GM21576 (cell line): ENCODE measurements around the gene KIF21B.

Source experiments
- ATAC-seq: cut with Tn5 transposase; IDR thresholded peaks from one replicate; pipeline ENCODE4 v1.9.1; 2021; ENCODE audit warnings: mild to moderate bottlenecking, moderate library complexity; ENCODE audit not compliant: unreplicated experiment

Gene KIF21B

DNA sequence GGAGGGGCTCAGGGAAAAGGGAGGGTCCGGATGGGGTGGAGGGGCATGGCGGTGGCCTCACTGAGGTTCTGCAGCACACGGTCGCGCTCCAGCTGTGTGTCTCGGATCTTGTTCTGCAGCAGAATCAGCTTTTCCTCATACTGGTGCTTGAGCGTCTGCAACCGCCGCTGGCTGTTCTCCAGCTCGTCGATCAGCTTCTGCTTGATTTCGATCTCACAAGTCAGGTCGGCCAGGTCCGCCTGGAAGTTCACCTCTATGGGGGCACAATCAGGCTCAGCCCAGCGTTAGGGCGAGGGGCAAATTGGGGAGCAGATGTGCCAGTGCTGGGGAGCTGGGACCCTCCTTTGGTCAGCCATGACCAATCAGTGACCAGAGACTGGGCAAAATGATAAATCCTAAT, 25.2 kb downstream of the KIF21B start:
- no peak for ATAC-seq

DNA sequence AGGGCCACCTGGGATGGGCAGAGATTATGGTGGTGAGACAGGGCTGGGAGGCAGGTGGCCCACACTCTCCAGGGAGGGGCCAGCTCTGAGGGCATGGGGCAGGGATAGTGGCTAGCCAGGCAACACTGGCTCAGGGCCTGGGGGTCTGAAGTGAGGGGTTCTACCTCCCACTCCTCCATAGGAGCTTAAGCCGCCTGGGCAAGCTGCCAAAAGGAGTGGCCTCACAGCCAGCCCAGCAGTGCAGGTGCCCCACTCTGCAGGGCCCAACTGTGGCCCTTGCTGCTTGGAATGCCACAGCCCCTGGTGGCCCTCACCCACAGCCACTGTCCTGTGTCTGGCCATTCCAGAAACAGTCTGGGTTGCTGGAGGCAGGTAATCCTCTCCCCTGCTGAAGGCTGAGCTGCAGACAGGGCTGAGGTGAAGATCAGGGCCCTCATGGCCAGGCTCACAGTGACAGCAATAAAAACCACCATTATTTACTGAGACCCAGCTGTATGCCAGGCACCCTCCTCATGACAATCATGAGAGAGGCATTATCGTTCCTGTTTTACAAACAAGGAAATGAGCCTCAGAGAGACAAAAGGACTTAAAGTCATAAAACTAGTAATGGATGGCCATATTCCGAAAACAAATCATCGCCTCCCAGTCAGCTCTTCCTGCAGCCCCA, 31.0 kb downstream of the KIF21B start:
- ATAC-seq: no peak

DNA sequence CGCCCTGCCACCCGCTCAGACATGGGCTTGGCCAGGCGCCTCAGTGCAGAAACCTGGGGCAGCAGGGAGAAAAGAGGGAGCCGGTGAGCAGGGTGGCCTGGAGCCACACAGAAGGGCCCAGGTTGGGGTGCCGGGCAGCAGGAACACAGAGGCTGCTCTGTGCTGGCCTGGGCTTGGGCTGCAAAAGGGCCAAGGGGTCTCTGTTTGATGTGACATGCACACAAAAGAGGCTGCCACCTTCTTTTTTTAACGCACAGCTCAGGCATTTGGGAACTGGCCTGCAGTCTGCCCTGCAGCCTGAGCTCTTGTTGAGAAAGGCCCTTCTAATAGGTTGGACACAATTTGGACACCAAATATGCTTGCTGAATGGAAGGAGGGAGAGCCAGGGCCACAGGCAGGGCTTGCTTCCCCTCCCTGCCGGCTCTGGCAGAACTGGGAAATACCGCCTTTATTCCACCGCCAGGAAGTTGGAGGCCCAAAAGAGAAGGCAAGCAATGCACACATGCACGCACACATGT, 32.4 kb downstream of the KIF21B start:
- no peak for ATAC-seq

DNA sequence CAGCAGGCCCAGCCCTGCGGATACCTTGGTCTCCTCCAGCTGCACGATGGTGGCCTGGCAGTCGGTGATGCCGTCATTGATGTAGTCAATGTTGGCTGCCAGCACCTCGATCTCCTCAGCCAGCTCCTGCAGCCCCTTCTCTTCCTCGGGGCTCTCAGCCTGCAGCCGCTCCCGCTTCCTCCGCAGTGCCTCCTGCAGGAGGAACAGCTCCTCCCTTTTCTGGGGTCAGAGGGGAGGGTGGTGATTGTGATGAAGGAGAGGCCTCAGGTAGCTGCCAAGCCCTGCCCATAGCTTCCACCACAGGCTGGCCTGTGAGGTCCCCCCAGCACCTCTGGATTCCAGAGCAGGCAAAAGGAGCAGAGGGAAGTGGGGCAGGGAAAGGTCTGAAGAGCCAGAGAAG, 33.4 kb downstream of the KIF21B start:
- ATAC-seq: no peak

DNA sequence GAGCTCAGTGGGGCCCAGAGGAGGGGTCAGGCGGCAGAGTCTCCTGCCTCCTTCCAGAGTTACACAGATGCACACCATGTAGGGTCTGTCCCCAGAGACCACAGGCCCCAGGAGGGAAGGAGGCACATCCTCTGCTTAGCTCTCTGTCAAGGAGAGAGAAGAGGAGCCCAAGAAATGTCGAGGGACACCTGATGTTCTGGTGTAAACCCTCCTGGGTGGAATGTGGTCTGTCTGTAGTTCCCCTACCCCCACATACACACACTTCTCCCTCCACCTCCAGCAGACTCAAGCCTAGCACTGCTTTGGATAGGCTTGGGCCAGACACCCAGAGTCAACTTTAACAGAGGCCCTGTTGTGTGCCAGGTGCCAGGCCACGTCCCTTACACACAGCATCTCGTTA, 34.2 kb downstream of the KIF21B start:
- ATAC-seq: no peak

DNA sequence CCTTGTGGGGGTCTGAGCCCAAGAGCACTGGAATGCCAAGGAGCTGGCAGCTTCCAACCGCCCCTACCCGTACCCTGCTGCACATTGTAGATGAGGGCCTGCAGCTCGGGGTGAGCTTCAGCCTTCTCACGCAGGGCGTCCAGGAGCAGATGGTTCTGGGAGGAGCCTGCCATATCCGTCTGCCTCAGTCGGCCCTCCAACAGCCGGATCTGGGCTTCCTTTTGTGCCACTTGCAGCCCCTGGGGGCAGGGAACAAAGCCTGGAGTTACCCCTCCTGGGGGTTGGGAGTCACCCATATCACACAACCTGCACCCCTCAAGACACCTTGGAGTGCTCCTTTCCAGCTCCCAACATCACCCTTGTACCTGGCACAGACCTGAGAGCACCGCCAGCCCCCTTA, 34.8 kb downstream of the KIF21B start:
- ATAC-seq: no peak

DNA sequence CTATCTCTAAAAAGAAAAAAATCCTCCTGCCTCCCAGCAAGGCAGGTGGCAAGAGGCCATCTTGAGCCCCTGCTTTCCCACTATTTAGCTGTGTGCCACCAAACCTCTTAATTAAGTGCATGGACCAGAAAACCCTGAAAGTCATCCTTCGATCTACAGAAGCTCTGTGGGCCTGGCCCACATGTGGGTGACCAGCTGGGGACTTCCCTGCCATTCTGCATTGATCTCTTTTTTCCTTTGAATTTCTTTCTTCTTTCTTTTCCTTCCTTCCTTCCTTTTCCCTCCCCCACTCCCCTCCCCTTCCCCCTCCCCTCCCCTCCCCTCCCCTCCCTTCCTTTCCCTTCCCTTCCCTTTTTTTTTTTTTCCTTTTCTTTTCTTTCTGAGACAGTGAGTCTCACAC, 38.0 kb downstream of the KIF21B start:
- no peak for ATAC-seq

DNA sequence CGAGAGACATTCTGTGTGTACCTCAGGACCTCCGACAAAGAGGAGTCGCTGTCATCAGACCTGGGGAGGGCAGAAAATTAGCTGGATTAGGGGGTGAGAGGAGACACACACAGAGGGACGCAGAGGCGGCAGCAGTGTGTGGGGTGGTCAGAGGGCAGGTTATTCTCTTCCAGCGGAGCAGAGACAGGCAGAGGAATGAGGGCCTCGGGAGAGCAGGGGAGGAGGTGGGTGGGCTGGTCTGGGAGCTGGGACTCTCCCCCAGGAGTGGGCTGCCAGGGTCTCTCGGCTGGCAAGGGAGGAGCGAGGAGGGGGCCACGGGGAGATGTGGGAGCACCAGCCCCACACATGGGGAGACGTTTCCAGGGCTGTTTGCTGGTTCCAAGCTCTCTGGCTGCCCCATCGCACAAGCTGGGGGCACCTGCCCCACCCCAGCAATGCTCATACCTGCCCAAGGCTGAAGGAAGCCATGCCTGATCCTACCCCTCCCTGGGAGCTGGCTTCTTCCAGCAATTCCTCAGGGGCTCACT, 40.4 kb downstream of the KIF21B start:
- ATAC-seq: no peak

DNA sequence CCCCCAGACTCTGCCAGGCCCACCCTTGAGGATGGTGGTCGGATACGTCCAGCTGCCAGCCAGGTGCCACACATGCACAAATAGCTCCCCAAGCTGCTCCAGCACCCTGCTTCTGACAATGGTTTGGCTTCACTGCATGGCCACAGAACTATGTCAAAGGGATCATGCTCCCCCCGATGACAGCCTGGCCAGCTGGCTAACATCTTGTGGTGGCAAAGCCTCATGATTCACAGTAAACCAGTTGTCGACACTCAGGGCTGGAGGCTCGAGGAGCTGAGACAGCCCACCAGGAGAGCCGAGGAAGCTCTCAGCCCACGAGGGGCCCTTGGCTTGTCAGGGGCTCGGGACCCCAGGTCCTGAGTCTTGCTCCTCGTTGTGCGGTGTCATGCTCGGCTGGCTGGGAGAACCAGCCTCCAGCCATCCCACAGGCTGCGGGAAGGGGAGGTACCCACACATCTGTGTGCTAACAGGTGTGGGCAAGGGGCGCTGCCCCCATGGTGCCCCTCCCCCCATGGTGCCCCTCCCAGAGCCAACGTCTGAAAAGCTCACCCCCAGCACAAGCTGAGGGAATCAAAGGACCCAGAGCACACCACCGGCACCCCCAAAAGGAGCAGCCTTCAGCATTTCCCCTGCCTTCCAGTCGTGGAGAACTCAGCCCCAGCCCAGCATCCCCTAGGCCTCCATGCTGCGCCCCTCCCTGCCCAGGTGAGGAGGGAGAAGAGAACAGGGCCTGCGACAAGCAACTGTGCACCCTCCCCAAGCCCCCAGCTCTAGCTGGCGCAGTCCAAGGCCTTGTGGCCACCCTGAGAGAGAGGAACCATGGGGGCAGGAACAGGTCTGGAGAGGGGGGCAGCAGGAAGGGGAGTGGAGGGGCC, 41.2 kb downstream of the KIF21B start:
- no peak for ATAC-seq

DNA sequence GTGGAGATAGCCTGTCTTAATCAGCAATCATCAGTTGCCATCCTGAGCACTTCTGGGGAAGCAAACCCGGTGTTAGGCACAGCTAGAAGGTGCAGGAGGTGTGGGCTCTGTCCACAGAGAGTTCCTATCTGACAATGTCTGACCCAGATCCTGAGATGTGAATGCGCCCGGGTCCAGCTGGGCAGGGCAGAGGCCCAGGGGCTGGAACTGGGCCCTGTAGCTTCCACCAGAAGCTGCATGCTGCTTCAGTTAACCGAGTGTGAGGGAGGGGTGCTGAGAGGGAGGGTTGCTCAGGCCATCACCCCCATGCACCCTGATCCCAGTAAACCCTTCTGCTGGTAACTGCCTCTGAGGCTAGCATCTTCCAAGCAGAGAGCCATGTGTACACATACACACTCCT, 42.2 kb downstream of the KIF21B start:
- ATAC-seq: no peak

DNA sequence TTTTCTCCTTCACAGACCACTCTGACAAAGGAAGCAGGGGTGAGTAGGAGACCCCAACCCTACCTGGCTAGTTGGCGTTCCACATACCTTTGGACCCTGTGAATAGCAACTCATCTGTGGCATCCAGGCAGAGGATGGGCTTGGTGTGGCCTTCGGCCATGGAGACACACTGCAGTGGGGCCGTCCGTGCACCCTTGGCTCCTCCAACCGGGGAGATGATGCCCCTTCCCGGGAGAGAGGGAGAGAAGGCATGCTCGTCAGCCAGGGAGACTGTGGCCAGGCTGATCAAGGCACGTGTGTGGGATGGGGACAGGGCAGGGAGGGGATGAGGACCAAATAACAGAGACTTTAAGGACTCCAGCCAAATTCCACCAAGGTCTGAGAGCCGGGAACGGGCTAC, 42.6 kb downstream of the KIF21B start:
- no peak for ATAC-seq

DNA sequence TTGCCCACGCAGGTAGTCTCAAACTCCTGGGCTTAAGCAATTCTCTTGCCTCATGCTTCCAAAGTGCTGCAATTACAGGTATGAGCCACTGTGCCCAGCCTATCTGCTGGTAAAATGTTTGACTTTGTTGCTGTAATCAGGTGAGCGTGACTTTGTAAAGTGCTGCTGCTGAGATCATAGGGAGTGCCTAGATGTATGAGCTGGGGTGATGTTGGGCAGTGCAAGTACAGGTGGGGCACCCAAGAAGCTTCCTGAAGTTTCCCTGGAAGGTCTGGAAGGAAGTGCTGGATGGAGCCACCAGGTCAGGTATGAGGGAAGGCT, 43.1 kb downstream of the KIF21B start:
- no peak for ATAC-seq

DNA sequence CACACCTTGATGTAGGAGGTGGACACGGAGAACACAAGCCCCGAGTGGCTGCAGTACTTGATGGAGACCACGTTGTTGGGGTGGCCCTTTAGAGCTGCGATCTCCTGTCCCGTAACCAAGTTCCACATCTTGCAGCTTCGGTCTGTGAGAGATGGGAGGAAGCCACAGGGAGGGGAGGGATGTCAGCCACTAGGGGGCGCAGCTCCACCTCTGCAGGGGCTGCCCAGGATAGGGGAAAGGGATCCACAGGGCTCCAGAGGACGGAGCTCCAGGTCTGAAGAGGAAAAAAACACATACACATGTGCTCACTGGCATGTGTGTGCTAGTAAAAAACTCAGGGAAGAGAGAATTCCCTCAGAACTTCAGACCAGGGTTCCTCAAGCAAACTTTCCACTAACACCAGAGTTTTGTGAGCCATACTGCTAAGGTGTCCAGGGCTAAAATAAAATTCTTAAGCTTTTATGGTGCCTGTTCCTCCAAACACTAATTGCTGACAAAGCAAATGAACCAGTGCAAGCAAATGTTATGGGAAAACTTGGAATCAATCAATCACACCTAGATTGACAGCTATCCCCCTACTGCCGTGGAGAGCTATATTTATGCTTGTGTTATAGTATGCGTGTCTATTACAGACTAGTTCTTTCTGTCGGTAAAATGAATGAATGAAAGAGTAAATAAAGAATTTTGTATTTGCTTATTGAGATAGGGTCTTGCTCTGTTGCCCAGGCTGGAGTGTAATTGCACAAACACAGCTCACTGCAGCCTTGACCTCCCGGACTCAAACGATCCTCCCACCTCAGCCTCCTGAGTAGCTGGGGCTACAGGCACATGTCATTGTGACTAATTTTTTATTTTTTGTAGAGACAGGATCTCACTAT, 43.7 kb downstream of the KIF21B start:
- no peak for ATAC-seq

DNA sequence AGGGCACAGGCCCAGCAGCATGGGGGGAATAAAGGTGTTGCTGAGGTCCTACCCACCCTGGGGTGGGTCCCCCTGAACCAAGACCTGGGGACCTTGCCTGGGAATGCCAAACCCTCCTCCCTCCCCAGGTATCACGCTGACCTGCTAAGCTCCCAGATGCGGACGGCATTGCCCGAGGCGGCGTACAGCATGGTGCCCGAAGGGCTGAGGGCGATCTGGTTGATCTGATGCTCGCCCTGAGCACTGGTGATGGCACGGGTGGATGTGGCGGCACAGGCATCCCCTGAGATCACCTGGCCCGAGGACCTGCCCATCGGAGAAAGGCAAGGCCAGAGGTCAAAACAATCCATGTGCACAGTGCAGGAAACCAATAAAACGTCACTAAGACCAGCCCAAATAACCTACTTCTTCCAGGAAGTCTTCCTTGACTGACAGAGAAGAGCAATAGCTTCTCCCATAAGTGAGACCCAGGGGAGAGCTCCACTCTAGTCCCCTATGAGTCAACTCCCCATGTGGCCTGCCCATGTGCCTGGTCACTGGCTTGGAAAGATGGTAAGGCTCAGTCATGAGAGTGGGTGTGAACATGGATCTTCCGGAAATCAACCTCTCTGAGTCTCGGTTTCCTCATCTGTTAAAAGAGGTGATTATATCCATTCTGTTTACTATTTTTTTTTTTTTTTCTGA, 46.3 kb downstream of the KIF21B start:
- ATAC-seq: no peak

DNA sequence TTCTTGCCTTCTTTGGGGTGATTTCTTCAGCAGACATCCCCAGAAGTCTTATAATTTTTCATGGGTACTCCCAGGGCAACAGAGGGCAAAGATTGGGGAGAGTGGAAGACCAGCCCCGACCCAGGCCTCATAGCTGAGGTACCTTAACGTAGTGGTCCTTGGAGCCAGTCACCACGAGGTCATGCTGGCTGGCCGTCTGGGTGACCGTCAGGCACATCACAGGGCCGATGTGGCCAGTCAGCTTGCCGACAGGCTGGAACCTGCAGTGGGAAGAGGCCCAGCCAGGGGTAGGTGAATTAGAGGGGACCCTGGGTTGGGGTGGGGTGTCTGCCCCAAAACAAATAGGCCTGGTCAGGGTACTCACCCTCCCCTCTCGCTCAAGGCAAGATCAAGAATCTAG, 46.9 kb downstream of the KIF21B start:
- ATAC-seq: no peak

DNA sequence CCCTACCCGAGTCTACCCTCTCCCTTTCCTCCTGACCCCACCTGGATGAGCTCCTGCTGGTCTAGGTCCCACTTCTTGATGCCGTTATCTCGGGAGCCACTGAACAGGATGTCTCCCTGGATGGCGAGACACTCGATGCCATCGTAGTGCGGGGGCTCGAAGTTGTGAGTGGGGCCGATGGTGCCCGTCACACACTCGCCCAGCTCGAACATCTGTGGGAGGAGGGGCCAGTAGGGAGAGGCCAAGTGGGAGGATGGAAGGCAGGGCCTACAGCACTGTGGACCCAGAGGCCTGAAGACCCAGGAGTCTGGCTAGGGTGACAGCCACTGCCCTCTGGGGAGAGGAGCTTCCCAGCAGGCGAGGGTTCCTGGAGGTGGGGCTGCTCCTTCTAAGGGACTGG, 48.1 kb downstream of the KIF21B start:
- no peak for ATAC-seq

DNA sequence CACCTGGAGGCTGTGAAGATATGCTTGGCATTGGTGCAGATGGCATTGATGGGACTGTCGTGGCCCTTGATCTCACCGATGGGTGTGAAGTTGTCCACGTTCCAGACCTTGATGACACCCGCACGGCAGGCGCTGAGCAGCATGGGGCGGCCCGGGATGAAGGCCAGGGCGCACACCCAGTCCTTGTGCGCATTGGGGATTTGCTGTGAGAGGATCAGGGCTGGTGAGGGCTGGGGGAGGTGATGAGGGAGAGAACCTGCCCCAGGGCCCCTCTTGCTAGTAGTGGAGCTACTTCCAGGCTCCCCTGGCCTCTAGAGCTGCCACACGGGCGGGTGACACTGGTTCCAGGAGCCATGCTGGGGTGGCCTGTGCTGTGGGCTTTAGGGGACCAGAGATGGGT, 48.8 kb downstream of the KIF21B start:
- no peak for ATAC-seq

DNA sequence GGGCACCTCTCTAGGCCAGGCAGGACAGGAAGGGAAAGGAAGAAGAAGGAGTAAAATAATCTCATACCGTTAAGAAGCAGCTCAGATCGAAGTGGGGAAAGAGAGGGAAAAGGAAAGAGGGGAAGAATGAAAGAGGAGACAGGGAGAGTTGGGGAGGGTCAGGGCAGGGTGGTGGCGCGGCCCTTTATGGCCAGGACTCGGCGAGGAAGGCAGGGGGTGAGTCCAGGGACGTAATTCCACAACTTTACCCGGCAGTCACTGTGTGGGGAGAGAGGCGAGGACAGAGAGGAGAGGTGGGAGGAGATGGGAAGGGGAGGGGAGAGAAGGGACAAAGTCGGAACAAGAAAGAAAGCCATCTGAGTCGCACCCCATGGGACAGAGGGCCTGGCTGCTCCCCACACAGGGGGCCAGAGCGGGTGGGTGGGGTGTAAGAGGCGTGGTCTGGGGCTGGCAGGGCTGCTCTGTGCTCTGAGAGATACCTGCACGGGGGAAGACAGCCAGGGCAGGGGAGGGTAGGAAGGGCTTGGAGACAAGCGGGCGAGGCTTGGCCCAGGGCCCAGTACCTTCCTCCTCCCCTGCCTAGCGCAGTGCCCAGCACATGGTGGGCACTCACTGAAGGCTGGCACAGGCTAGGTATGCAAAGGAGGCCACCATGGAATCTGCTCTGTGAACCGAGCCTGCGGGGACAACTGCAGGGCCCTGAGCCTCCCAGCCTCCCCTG, 49.4 kb downstream of the KIF21B start:
- ATAC-seq: no peak

DNA sequence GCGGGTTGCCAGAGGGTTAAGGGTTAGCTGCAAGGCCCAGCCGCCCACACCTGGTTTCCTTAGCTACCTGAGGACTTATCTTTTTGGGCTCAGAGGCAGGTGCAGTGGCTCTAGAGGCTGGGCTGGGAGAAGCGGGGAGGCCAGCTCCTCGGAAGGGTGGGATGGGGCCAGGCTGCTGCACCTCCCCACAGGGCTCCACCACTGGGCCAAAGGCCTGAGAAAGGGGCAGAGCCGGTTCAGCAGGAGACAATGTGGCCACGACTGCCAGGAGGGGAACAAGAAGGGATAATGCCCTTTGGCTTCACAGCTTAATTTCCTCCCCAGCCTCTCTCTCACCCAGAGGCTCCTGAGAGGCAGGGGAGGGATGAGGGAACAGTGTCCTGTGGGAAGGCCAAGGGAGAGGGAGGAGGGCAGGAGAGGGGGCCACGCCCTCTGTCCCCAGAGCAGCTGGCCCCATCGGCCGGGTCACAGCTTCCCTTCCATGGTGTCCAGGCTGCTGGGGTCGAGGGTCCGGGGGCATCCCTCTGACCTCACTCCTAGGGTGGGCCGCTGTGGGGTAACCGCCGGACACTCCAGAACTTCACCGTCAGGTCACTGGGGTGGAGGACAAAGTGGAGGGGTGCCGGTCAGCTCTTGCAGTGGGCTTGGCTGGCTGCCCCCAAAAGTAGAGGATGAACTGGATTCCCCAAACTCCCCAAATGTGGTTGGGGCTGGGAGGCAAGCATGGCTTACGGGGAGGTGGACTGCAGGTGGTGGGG, 50.4 kb downstream of the KIF21B start:
- no peak for ATAC-seq
